ENCODE data around the gene FOCAD. TPM values are rescaled to one million over a fixed set of nuclear protein-coding genes. Genes with fewer than 3 reads are reported as not detected.

FOCAD gene
- total RNA-seq, 1 experiment from 2014 or later: 82.1 TPM

- Histone ChIP-seq H3K36me3 (peaks cover 5% of the 10 kb centered on the region; the same call in 1 of the 2 replicates), H3K27me3 (no peaks in the 10 kb centered on the region), H3K4me3 (no peak overlapping the region), H3K9me3 (no peaks in the 10 kb centered on the region)
- no peak for DNase-seq
Observed at GRCh38 chr9:20702570-20702969, 18.5 kb downstream of the FOCAD start.

- Histone ChIP-seq H3K27me3 (no peaks in the 10 kb centered on the region), H3K36me3 (peaks cover 5% of the 10 kb centered on the region; the same call in 1 of the 2 replicates), H3K9me3 (no peaks in the 10 kb centered on the region), H3K4me3 (no peak overlapping the region)
- DNase-seq: no peak
Observed at GRCh38 chr9:20703146-20703545, 19.1 kb downstream of the FOCAD start.

- H3K27me3 ChIP-seq: no peaks in the 10 kb centered on the region
- H3K4me3 ChIP-seq: no peak overlapping the region
- no peak for DNase-seq
- no peaks in the 10 kb centered on the region for H3K9me3 ChIP-seq
- H3K36me3 ChIP-seq: peaks cover 5% of the 10 kb centered on the region
Observed at GRCh38 chr9:20707708-20708107, 23.6 kb downstream of the FOCAD start.

- no peak for DNase-seq
Observed at GRCh38 chr9:20713172-20713571, 29.1 kb downstream of the FOCAD start.

GRCh38 chr9:20714442-20715415 lies 30.7 kb downstream of the FOCAD start:
- DNase-seq: no peak
- Histone ChIP-seq H3K9me3 (no peaks in the 10 kb centered on the region), H3K4me3 (no peak overlapping the region), H3K27me3 (no peaks in the 10 kb centered on the region), H3K36me3 (peaks cover 23% of the 10 kb centered on the region)

More at GRCh38 chr9:20713172-20713571, 29.1 kb downstream of the FOCAD start:
- H3K27me3 ChIP-seq: no peaks in the 10 kb centered on the region
- no peaks in the 10 kb centered on the region for H3K9me3 ChIP-seq
- H3K36me3 ChIP-seq: peaks cover 18% of the 10 kb centered on the region
- H3K4me3 ChIP-seq: no peak overlapping the region

- no peak for DNase-seq
- H3K4me3 ChIP-seq: no peak overlapping the region
- H3K27me3 ChIP-seq: no peaks in the 10 kb centered on the region
- no peaks in the 10 kb centered on the region for H3K9me3 ChIP-seq
- H3K36me3 ChIP-seq: peaks cover 70% of the 10 kb centered on the region
Observed at GRCh38 chr9:20722221-20722620, 38.2 kb downstream of the FOCAD start.

GRCh38 chr9:20725675-20726074 lies 41.6 kb downstream of the FOCAD start:
- H3K36me3 ChIP-seq: peaks cover 78% of the 10 kb centered on the region
- peaks cover 7% of the 10 kb centered on the region for H3K9me3 ChIP-seq
- no peaks in the 10 kb centered on the region for H3K27me3 ChIP-seq
- no peak overlapping the region for H3K4me3 ChIP-seq
- no peak for DNase-seq

GRCh38 chr9:20726144-20726543 lies 42.1 kb downstream of the FOCAD start:
- no peaks in the 10 kb centered on the region for H3K27me3 ChIP-seq
- peaks cover 75% of the 10 kb centered on the region for H3K36me3 ChIP-seq
- no peak overlapping the region for H3K4me3 ChIP-seq
- no peak for DNase-seq
- H3K9me3 ChIP-seq: peaks cover 7% of the 10 kb centered on the region

GRCh38 chr9:20728493-20729220 lies 44.6 kb downstream of the FOCAD start:
- Histone ChIP-seq H3K36me3 (peaks cover 67% of the 10 kb centered on the region), H3K27me3 (no peaks in the 10 kb centered on the region), H3K4me3 (no peak overlapping the region), H3K9me3 (peaks cover 7% of the 10 kb centered on the region)
- DNase-seq: peak; percentile 23

GRCh38 chr9:20729523-20729922 lies 45.5 kb downstream of the FOCAD start:
- no peak for DNase-seq

GRCh38 chr9:20732118-20732517 lies 48.1 kb downstream of the FOCAD start:
- no peak for DNase-seq

More at GRCh38 chr9:20729523-20729922, 45.5 kb downstream of the FOCAD start:
- Histone ChIP-seq H3K27me3 (no peaks in the 10 kb centered on the region), H3K36me3 (peaks cover 59% of the 10 kb centered on the region), H3K4me3 (no peak overlapping the region), H3K9me3 (peaks cover 7% of the 10 kb centered on the region)

GRCh38 chr9:20734275-20734674 lies 50.2 kb downstream of the FOCAD start:
- no peak overlapping the region for H3K4me3 ChIP-seq
- H3K9me3 ChIP-seq: no peaks in the 10 kb centered on the region
- DNase-seq: no peak
- no peaks in the 10 kb centered on the region for H3K27me3 ChIP-seq
- H3K36me3 ChIP-seq: peaks cover 36% of the 10 kb centered on the region

More at GRCh38 chr9:20732118-20732517, 48.1 kb downstream of the FOCAD start:
- Histone ChIP-seq H3K4me3 (no peak overlapping the region), H3K36me3 (peaks cover 46% of the 10 kb centered on the region), H3K9me3 (peaks cover 7% of the 10 kb centered on the region), H3K27me3 (no peaks in the 10 kb centered on the region)

- Histone ChIP-seq H3K27me3 (no peaks in the 10 kb centered on the region), H3K9me3 (no peaks in the 10 kb centered on the region), H3K4me3 (no peak overlapping the region), H3K36me3 (peaks cover 34% of the 10 kb centered on the region)
- DNase-seq: no peak
Observed at GRCh38 chr9:20740304-20740703, 56.2 kb downstream of the FOCAD start.

GRCh38 chr9:20740929-20741582 lies 57.0 kb downstream of the FOCAD start:
- Histone ChIP-seq H3K27me3 (no peaks in the 10 kb centered on the region), H3K36me3 (peaks cover 34% of the 10 kb centered on the region), H3K4me3 (no peak overlapping the region), H3K9me3 (no peaks in the 10 kb centered on the region)
- DNase-seq: no peak

- Histone ChIP-seq H3K27me3 (no peaks in the 10 kb centered on the region), H3K9me3 (no peaks in the 10 kb centered on the region), H3K36me3 (peaks cover 35% of the 10 kb centered on the region), H3K4me3 (no peak overlapping the region)
- DNase-seq: no peak
Observed at GRCh38 chr9:20742833-20743232, 58.8 kb downstream of the FOCAD start.

GRCh38 chr9:20744036-20744630 lies 60.1 kb downstream of the FOCAD start:
- Histone ChIP-seq H3K27me3 (no peaks in the 10 kb centered on the region), H3K4me3 (no peak overlapping the region), H3K36me3 (peaks cover 30% of the 10 kb centered on the region), H3K9me3 (no peaks in the 10 kb centered on the region)
- no peak for DNase-seq
